Aorta (tissue), 5 donors: ENCODE measurements around the gene KCNG4. TPM values are rescaled to one million over a fixed set of nuclear protein-coding genes. Genes with fewer than 3 reads are reported as not detected.

ENCODE experiments used
- ATAC-seq: fragments of 200-7000 bp; cut with Tn5 transposase; one replicate; pipeline ENCODE4 v1.9.1; 2022; ENCODE audit warnings: moderate library complexity; ENCODE audit not compliant: low FRiP score
- DNase-seq, 2 donors: peaks; one replicate each; pipeline ENCODE4 v3.0.0-alpha.2; 2020
- H3K27ac ChIP-seq, 2 donors: one replicate each; pipeline ENCODE4 v1.5.1; 2013; ENCODE audit warnings: low read length in 2 of 2, mild to moderate bottlenecking in 2 of 2, moderate library complexity in 2 of 2, control low read depth in 1 of 2, inconsistent platforms in 1 of 2, low read depth in 1 of 2
- H3K27me3 ChIP-seq, 2 donors: one replicate each; pipeline ENCODE4 v1.6.1; 2013; ENCODE audit warnings: control low read depth in 1 of 2, low read length in 1 of 2, mild to moderate bottlenecking in 1 of 2, moderate library complexity in 1 of 2; ENCODE audit not compliant: insufficient read depth in 2 of 2, control insufficient read depth in 1 of 2
- H3K36me3 ChIP-seq, 2 donors: one replicate each; pipeline ENCODE4 v1.6.1; 2013; ENCODE audit warnings: control low read depth in 1 of 2, low read length in 1 of 2, mild to moderate bottlenecking in 1 of 2; ENCODE audit not compliant: insufficient read depth in 2 of 2, control insufficient read depth in 1 of 2
- H3K4me1 ChIP-seq, 2 donors: one replicate each; pipeline ENCODE4 v1.6.1; 2013; ENCODE audit warnings: low read length in 2 of 2, control low read depth in 1 of 2, mild to moderate bottlenecking in 1 of 2, moderate library complexity in 1 of 2; ENCODE audit not compliant: insufficient read depth in 2 of 2, control insufficient read depth in 1 of 2
- H3K4me3 ChIP-seq, 2 donors: one replicate each; pipeline ENCODE4 v1.5.1; 2013; ENCODE audit warnings: low read length in 2 of 2, control low read depth in 1 of 2, mild to moderate bottlenecking in 1 of 2
- H3K9me3 ChIP-seq: one replicate; pipeline ENCODE4 v1.6.1; 2013; ENCODE audit warnings: mild to moderate bottlenecking, low read length; ENCODE audit not compliant: control insufficient read depth
- WGBS, 2 donors: extraction: QIAGEN DNeasy Blood & Tissue Kit; methylation state at CpG; one replicate each; pipeline ENCODE4 v1.1.7; 2013; 5-methylcytosine and 5-hydroxymethylcytosine counted together
- intact Hi-C, 2 donors: fragments of 100-400 bp; cut with DNase I; formaldehyde crosslinking; loops; one replicate each; pipeline versions ENCODE4 v1.14.2 to v1.15.0; 2022
- polyA plus RNA-seq, 2 donors: library from polyadenylated mRNA; stranded (reverse); fragments of 200-250 nt; gene quantifications; one replicate each; pipeline ENCODE4 v1.2.3, GENCODE V29; 2013
- total RNA-seq, 2 donors: library from RNA; stranded (reverse); fragmentation: NEBNext Ultra II Directional; extraction: Animal tissue kit (Norgen Biotek cat#: 25700); gene quantifications; one replicate each; pipeline ENCODE4 v1.2.1, GENCODE V29; 2021
- donor health status: healthy with polysubstance abuse.
- donor health status: Bipolar disorder and iron deficiency.
- donor health status: DM: no; HTN: no; CAD: no.
- donor health status: DM: no; HTN: no; CAD: no.
- donor health status: DM: yes; HTN: yes; CAD: no.

KCNG4 gene
- total and polyA plus RNA-seq, 4 donors, result 0.03 to 0.13 TPM; not detected in 2

- no peak for ATAC-seq
- 65 to 73% methylated on average over 10 of the region's 10 CpGs for WGBS, 2 donors
These were observed 41.4 kb downstream of the KCNG4 start for GRCh38 chr16:84198401-84198800.

GRCh38 chr16:84197466-84198128 is 42.2 kb downstream of the KCNG4 start:
- H3K9me3 ChIP-seq, result no peaks in the 10 kb centered on the region
- intact Hi-C loops, result no loop called here
- H3K4me1 ChIP-seq, result no peaks in the 10 kb centered on the region
- ATAC-seq, result no peak
- no peaks in the 10 kb centered on the region for H3K36me3 ChIP-seq
- no peak overlapping the region for H3K4me3 ChIP-seq
- H3K27me3 ChIP-seq, result no peaks in the 10 kb centered on the region
- 89 to 91% methylated on average over 14 of the region's 14 CpGs for WGBS, 2 donors
- no peak for DNase-seq
- H3K27ac ChIP-seq, result no peak overlapping the region

More at GRCh38 chr16:84198401-84198800, 41.4 kb downstream of the KCNG4 start:
- no peak overlapping the region for H3K4me3 ChIP-seq
- H3K36me3 ChIP-seq, result no peaks in the 10 kb centered on the region
- H3K9me3 ChIP-seq, result no peaks in the 10 kb centered on the region
- no peak overlapping the region for H3K27ac ChIP-seq
- intact Hi-C loops, result no loop called here
- no peaks in the 10 kb centered on the region for H3K4me1 ChIP-seq
- H3K27me3 ChIP-seq, result no peaks in the 10 kb centered on the region
- DNase-seq, result no peak

- H3K4me1 ChIP-seq, result no peaks in the 10 kb centered on the region
- no peaks in the 10 kb centered on the region for H3K27me3 ChIP-seq
- no peaks in the 10 kb centered on the region for H3K9me3 ChIP-seq
- DNase-seq (no peak), ATAC-seq (no peak)
- intact Hi-C loops, result no loop called here
- no peaks in the 10 kb centered on the region for H3K36me3 ChIP-seq
- H3K27ac ChIP-seq, result no peak overlapping the region
- WGBS, 2 donors, result 65 to 74% methylated on average over 15 to 16 of the region's 16 CpGs
- H3K4me3 ChIP-seq, result no peak overlapping the region
These were observed 43.0 kb downstream of the KCNG4 start for GRCh38 chr16:84196727-84197394.

- Histone ChIP-seq H3K4me1 (no peaks in the 10 kb centered on the region), H3K27ac (no peak overlapping the region), H3K36me3 (no peaks in the 10 kb centered on the region), H3K27me3 (no peaks in the 10 kb centered on the region), H3K9me3 (no peaks in the 10 kb centered on the region), H3K4me3 (no peak overlapping the region)
- ATAC-seq, result no peak
- peak in 1 of 2 donors; percentile 69 for DNase-seq
- 90 to 94% methylated on average over 16 of the region's 16 CpGs for WGBS, 2 donors
- intact Hi-C loops, result no loop called here
These were observed 43.7 kb downstream of the KCNG4 start for GRCh38 chr16:84196101-84196500.

GRCh38 chr16:84195201-84196093 is 44.4 kb downstream of the KCNG4 start:
- no peak for ATAC-seq
- no peak overlapping the region for H3K27ac ChIP-seq
- H3K9me3 ChIP-seq, result no peaks in the 10 kb centered on the region
- H3K36me3 ChIP-seq, result no peaks in the 10 kb centered on the region
- intact Hi-C loops, result no loop called here
- H3K27me3 ChIP-seq, result no peaks in the 10 kb centered on the region
- H3K4me1 ChIP-seq, result no peaks in the 10 kb centered on the region
- 78 to 82% methylated on average over 37 to 38 of the region's 38 CpGs for WGBS, 2 donors
- DNase-seq, result peak; percentile 47 to 61
- no peak overlapping the region for H3K4me3 ChIP-seq

GRCh38 chr16:84194470-84195200 is 45.2 kb downstream of the KCNG4 start:
- Histone ChIP-seq H3K36me3 (no peaks in the 10 kb centered on the region), H3K27ac (no peak overlapping the region), H3K4me3 (no peak overlapping the region), H3K4me1 (no peaks in the 10 kb centered on the region), H3K27me3 (no peaks in the 10 kb centered on the region), H3K9me3 (no peaks in the 10 kb centered on the region)
- WGBS, 2 donors, result 70 to 73% methylated on average over 34 of the region's 34 CpGs
- peak in 1 of 2 donors; percentile 70 for DNase-seq
- ATAC-seq, result no peak
- intact Hi-C loops, result no loop called here

GRCh38 chr16:84194018-84194417 is 45.8 kb downstream of the KCNG4 start:
- no peak for ATAC-seq

GRCh38 chr16:84193480-84193879 is 46.3 kb downstream of the KCNG4 start:
- 78 to 84% methylated on average over 7 of the region's 7 CpGs for WGBS, 2 donors
- Histone ChIP-seq H3K4me3 (no peak overlapping the region), H3K27me3 (no peaks in the 10 kb centered on the region), H3K4me1 (no peaks in the 10 kb centered on the region), H3K36me3 (no peaks in the 10 kb centered on the region), H3K9me3 (no peaks in the 10 kb centered on the region), H3K27ac (no peak overlapping the region)
- DNase-seq, result peak in 1 of 2 donors; percentile 30
- ATAC-seq, result no peak
- intact Hi-C loops, result no loop called here

More at GRCh38 chr16:84194018-84194417, 45.8 kb downstream of the KCNG4 start:
- Histone ChIP-seq H3K27me3 (no peaks in the 10 kb centered on the region), H3K4me3 (no peak overlapping the region), H3K9me3 (no peaks in the 10 kb centered on the region), H3K4me1 (no peaks in the 10 kb centered on the region), H3K36me3 (no peaks in the 10 kb centered on the region), H3K27ac (no peak overlapping the region)
- intact Hi-C loops, result no loop called here
- 86 to 87% methylated on average over 11 of the region's 11 CpGs for WGBS, 2 donors
- DNase-seq, result no peak
